Stimulated activated naive B cell treated with anti-CD40 and anti-IgM and Interleukin-4, amounts not matched to agents 10 μg/mL and 1 μg/mL and 100 μg/mL, for 72 hours (primary cell): Measurements from ENCODE around the gene TBC1D1.
A peak's percentile ranks its signal among the peaks of the same experiment; 100 is the strongest.
"Not testable (repeated sequence)": the region's sequence is repeated elsewhere in the genome, so short reads cannot be mapped to it uniquely, and the experiment has no call there.

Experiments used
- ATAC-seq, 2 donors: fragments of 150-1000 bp; cut with Tn5 transposase; replicated peaks; 2 replicates each; pipeline ENCODE4 v1.10.0; 2021; ENCODE audit warnings: moderate library complexity in 1 of 2
- DNase-seq: peaks from one replicate; pipeline ENCODE4 v3.0.0; 2021
- H3K27ac Mint-ChIP-seq: one replicate; pipeline ENCODE4 v1.8.0; 2022; ENCODE audit warnings: mild to moderate bottlenecking, mixed read lengths
- H3K27me3 Mint-ChIP-seq, 2 donors: one replicate each; pipeline ENCODE4 v1.8.0; 2022; ENCODE audit warnings: mixed read lengths in 2 of 2
- H3K36me3 Mint-ChIP-seq, 2 donors: one replicate each; pipeline ENCODE4 v1.8.0; 2022; ENCODE audit warnings: mixed read lengths in 2 of 2, mild to moderate bottlenecking in 1 of 2
- H3K4me1 Mint-ChIP-seq, 2 donors: one replicate each; pipeline ENCODE4 v1.8.0; 2022; ENCODE audit warnings: mixed read lengths in 2 of 2, mild to moderate bottlenecking in 1 of 2
- H3K4me3 Mint-ChIP-seq, 2 donors: one replicate each; pipeline ENCODE4 v1.8.0; 2022; ENCODE audit warnings: mild to moderate bottlenecking in 2 of 2, mixed read lengths in 2 of 2, moderate library complexity in 1 of 2
- H3K9me3 Mint-ChIP-seq, 2 donors: one replicate each; pipeline ENCODE4 v1.8.0; 2022; ENCODE audit warnings: mixed read lengths in 2 of 2, mild to moderate bottlenecking in 1 of 2

Gene TBC1D1

GRCh38 chr4:37953156-37953555 is 62.3 kb downstream of the TBC1D1 start:
- DNase-seq (no peak), ATAC-seq (no peak)
- no peaks in the 10 kb centered on the region for H3K27me3 Mint-ChIP-seq
- H3K36me3 Mint-ChIP-seq: peaks cover 9 to 19% of the 10 kb centered on the region in 2 donors
- no peak overlapping the region for H3K27ac Mint-ChIP-seq
- no peak overlapping the region for H3K4me3 Mint-ChIP-seq
- no peaks in the 10 kb centered on the region for H3K9me3 Mint-ChIP-seq
- peaks cover 12 to 32% of the 10 kb centered on the region in 2 donors for H3K4me1 Mint-ChIP-seq

- Mint-ChIP-seq H3K36me3 (peaks cover 9 to 19% of the 10 kb centered on the region in 2 donors), H3K4me3 (no peak overlapping the region), H3K27me3 (no peaks in the 10 kb centered on the region), H3K4me1 (peaks cover 9 to 26% of the 10 kb centered on the region in 2 donors), H3K9me3 (no peaks in the 10 kb centered on the region), H3K27ac (no peak overlapping the region)
- ATAC-seq: no peak
- no peak for DNase-seq
These were observed 62.9 kb downstream of the TBC1D1 start for GRCh38 chr4:37953620-37954293.

- Mint-ChIP-seq H3K27ac (no peak overlapping the region), H3K4me3 (no peak overlapping the region), H3K4me1 (peaks cover 2 to 15% of the 10 kb centered on the region in 2 donors), H3K9me3 (no peaks in the 10 kb centered on the region), H3K27me3 (no peaks in the 10 kb centered on the region), H3K36me3 (peaks cover 7 to 15% of the 10 kb centered on the region in 2 donors)
- DNase-seq: no peak
- ATAC-seq: no peak
These were observed 66.1 kb downstream of the TBC1D1 start for GRCh38 chr4:37956941-37957340.

- Mint-ChIP-seq H3K27ac (no peak overlapping the region), H3K4me3 (no peak overlapping the region), H3K4me1 (peaks cover 5 to 21% of the 10 kb centered on the region in 2 donors), H3K27me3 (no peaks in the 10 kb centered on the region), H3K9me3 (no peaks in the 10 kb centered on the region), H3K36me3 (peaks cover 1 to 6% of the 10 kb centered on the region in 2 donors)
- ATAC-seq (no peak), DNase-seq (no peak)
These were observed 68.0 kb downstream of the TBC1D1 start for GRCh38 chr4:37958932-37959331.

- Mint-ChIP-seq H3K36me3 (peaks cover 0 to 1% of the 10 kb centered on the region in 2 donors), H3K27ac (no peak within 1 kb of the TSS), H3K27me3 (no peaks in the 10 kb centered on the region), H3K4me3 (no peak within 1 kb of the TSS), H3K4me1 (peaks cover 9 to 27% of the 10 kb centered on the region in 2 donors), H3K9me3 (no peaks in the 10 kb centered on the region)
- ATAC-seq (no peak), DNase-seq (no peak)
These were observed 69.2 kb downstream of the TBC1D1 start, which contains the start of gene PTTG2 for GRCh38 chr4:37960098-37960497. Gene PTTG2, plus strand, starts transcription at chr4:37960398. Its CDS starts 37 bp downstream, at chr4:37960435.

GRCh38 chr4:37960679-37961450 is 70.0 kb downstream of the TBC1D1 start:
- Mint-ChIP-seq H3K4me1 (peaks cover 12 to 33% of the 10 kb centered on the region in 2 donors), H3K27ac (no peak overlapping the region), H3K36me3 (peaks cover 0 to 1% of the 10 kb centered on the region in 2 donors), H3K27me3 (no peaks in the 10 kb centered on the region), H3K4me3 (no peak overlapping the region), H3K9me3 (no peaks in the 10 kb centered on the region)
- ATAC-seq: no peak
- DNase-seq: no peak

- DNase-seq: no peak
- ATAC-seq: peak; percentile 68 to 78
- Mint-ChIP-seq H3K36me3 (peaks cover 1 to 3% of the 10 kb centered on the region in 2 donors), H3K4me1 (peaks cover 19 to 66% of the 10 kb centered on the region in 2 donors), H3K9me3 (no peaks in the 10 kb centered on the region), H3K27ac (peak overlapping the region; percentile 73), H3K27me3 (no peaks in the 10 kb centered on the region), H3K4me3 (peak overlapping the region; percentile 15 to 46)
These were observed 74.0 kb downstream of the TBC1D1 start for GRCh38 chr4:37964734-37965457.

GRCh38 chr4:37966044-37966443 is 75.2 kb downstream of the TBC1D1 start:
- H3K36me3 Mint-ChIP-seq: peaks cover 6 to 12% of the 10 kb centered on the region in 2 donors
- H3K4me1 Mint-ChIP-seq: peaks cover 26 to 77% of the 10 kb centered on the region in 2 donors
- ATAC-seq: no peak
- no peak overlapping the region for H3K4me3 Mint-ChIP-seq
- H3K9me3 Mint-ChIP-seq: peaks cover 4 to 5% of the 10 kb centered on the region in 2 donors
- DNase-seq: no peak
- H3K27ac Mint-ChIP-seq: no peak overlapping the region
- no peaks in the 10 kb centered on the region for H3K27me3 Mint-ChIP-seq

- Mint-ChIP-seq H3K4me1 (peaks cover 30 to 75% of the 10 kb centered on the region in 2 donors), H3K4me3 (no peak overlapping the region), H3K27me3 (no peaks in the 10 kb centered on the region), H3K27ac (no peak overlapping the region), H3K9me3 (peaks cover 6 to 7% of the 10 kb centered on the region in 2 donors), H3K36me3 (peaks cover 8 to 14% of the 10 kb centered on the region in 2 donors)
- no peak for ATAC-seq
- DNase-seq: no peak
These were observed 76.9 kb downstream of the TBC1D1 start for GRCh38 chr4:37967736-37968135.

- no peak for ATAC-seq
- Mint-ChIP-seq H3K4me3 (no peak overlapping the region), H3K4me1 (peaks cover 34 to 79% of the 10 kb centered on the region in 2 donors), H3K27me3 (no peaks in the 10 kb centered on the region), H3K27ac (no peak overlapping the region), H3K36me3 (peaks cover 7 to 14% of the 10 kb centered on the region in 2 donors), H3K9me3 (peaks cover 6 to 7% of the 10 kb centered on the region in 2 donors)
- no peak for DNase-seq
These were observed 77.9 kb downstream of the TBC1D1 start for GRCh38 chr4:37968747-37969146.

- Mint-ChIP-seq H3K9me3 (peaks cover 6 to 7% of the 10 kb centered on the region in 2 donors), H3K36me3 (peaks cover 7 to 18% of the 10 kb centered on the region in 2 donors), H3K4me3 (no peak overlapping the region), H3K4me1 (peaks cover 27 to 60% of the 10 kb centered on the region in 2 donors), H3K27ac (peak overlapping the region; percentile 42), H3K27me3 (no peaks in the 10 kb centered on the region)
- ATAC-seq (peak; percentile 60 to 68), DNase-seq (peak; percentile 29)
These were observed 79.8 kb downstream of the TBC1D1 start for GRCh38 chr4:37970702-37971101.

GRCh38 chr4:37971202-37971601 is 80.3 kb downstream of the TBC1D1 start:
- peaks cover 7 to 18% of the 10 kb centered on the region in 2 donors for H3K36me3 Mint-ChIP-seq
- H3K4me3 Mint-ChIP-seq: no peak overlapping the region
- no peak for ATAC-seq
- peaks cover 24 to 58% of the 10 kb centered on the region in 2 donors for H3K4me1 Mint-ChIP-seq
- no peaks in the 10 kb centered on the region for H3K27me3 Mint-ChIP-seq
- H3K9me3 Mint-ChIP-seq: peaks cover 6 to 7% of the 10 kb centered on the region in 2 donors
- no peak overlapping the region for H3K27ac Mint-ChIP-seq
- DNase-seq: no peak

GRCh38 chr4:37973441-37973840 is 82.6 kb downstream of the TBC1D1 start:
- peaks cover 6 to 7% of the 10 kb centered on the region in 2 donors for H3K9me3 Mint-ChIP-seq
- H3K27me3 Mint-ChIP-seq: no peaks in the 10 kb centered on the region
- H3K36me3 Mint-ChIP-seq: peaks cover 7 to 18% of the 10 kb centered on the region in 2 donors
- H3K4me3 Mint-ChIP-seq: no peak overlapping the region
- ATAC-seq: no peak
- no peak for DNase-seq
- peaks cover 21 to 43% of the 10 kb centered on the region in 2 donors for H3K4me1 Mint-ChIP-seq
- H3K27ac Mint-ChIP-seq: no peak overlapping the region

GRCh38 chr4:37975321-37975822 is 84.5 kb downstream of the TBC1D1 start:
- H3K9me3 Mint-ChIP-seq, H3K27ac Mint-ChIP-seq, ATAC-seq, H3K27me3 Mint-ChIP-seq, H3K4me3 Mint-ChIP-seq, DNase-seq: not testable (repeated sequence)
- peaks cover 26 to 49% of the 10 kb centered on the region in 2 donors for H3K4me1 Mint-ChIP-seq
- peaks cover 9 to 22% of the 10 kb centered on the region in 2 donors for H3K36me3 Mint-ChIP-seq
